Activated CD4-positive, alpha-beta T cell treated with anti-CD3 and anti-CD28 coated beads for 4 hours (primary cell): ENCODE results near the gene CCL22.

Source experiments
- DNase-seq, 2 donors: peaks; one replicate each; pipeline ENCODE4 v3.0.0-alpha.2; 2020

Gene CCL22

DNA sequence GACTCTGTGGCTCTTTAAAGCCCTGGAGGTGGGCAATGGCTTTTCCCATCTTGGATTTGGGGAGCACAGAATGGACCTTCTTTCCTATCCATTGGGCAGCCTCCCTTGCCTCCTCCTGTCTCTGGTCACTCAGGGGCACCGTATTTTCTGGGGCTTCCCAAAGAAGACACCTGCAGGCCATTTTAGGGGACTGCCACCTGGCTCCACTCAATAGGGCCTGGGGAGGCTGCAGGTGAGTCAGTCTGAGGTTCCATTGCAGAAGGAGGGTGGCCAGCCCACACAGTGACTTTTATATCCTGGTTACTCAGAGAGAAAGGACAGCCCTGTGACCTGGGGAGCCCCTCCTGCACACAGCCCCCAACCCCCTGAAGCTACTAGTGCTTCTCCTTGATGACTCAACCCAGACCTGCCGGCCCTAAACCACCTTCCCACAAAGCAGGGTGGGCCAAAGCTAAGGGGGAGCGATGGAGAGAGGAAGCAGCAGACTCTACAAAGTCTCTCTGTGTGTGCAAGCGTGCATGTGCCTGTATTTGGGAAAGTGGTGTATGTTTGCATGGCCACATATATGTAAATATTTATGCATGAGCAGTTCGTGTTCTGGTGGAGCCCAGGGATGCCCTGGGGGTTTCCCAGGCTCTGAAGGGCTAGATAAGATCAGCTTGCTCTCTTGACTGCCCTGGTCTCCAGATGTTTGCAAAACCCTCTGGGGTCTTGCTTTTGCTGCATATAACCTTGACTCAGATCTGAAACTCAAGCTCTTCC, 18.7 kb downstream of the CCL22 start:
- no peak for DNase-seq

DNA sequence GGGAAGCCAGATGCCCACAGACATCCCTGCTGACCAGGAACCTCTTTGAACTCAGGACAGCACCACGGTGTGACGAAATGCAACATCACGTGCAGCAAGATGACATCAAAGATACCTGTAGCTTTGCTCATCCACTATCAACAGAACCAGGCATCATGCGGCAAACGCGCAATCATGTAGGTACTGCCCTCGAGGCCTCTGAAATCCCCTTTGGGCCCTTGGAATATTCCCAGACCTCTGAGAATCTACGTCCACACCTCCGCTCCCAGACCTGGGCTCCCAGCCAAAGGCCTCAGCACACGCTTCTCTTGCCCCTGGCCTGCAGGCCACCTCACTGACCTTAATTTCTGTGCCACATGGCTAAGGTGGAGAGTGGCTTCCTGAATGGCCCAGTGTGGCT, 21.0 kb downstream of the CCL22 start:
- no peak for DNase-seq

DNA sequence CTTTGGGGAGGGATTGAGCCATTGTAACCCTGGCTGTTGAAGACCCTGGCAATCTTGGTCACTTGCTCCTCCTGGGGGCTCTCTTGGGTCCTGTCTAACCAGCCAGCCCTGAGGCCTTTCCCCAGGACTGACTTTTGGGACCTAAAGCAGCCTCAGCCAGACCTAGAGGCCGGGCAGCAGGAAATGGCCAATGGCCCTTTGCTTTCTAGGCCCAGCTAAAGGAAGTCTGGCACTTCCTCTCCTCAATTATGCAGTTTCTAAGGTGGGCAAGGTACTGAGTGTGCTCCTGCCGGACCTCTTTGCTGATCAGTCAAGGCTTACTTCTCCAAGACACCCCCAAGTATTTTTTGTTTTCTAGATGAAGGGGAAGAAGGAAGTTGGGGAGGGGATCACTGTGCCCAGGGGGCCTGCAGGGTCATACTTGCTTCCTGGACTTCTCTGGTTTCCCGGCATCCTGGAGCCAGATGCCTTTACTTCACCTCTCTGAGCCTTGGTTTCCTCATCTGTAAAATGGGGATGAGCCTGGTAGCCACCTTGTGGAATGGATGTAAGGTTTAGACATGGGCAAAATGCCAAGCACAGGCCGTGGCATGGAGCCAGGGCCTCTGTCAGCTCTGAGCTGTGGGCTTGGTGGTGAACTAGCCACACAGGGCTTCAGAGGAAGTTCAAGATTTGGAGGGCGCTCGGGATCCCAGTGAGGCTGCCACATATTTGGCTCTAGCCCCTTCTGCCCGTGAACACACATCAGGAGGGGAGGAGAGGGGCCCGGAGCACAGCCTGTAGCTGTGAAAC, 22.3 kb downstream of the CCL22 start:
- DNase-seq = no peak

DNA sequence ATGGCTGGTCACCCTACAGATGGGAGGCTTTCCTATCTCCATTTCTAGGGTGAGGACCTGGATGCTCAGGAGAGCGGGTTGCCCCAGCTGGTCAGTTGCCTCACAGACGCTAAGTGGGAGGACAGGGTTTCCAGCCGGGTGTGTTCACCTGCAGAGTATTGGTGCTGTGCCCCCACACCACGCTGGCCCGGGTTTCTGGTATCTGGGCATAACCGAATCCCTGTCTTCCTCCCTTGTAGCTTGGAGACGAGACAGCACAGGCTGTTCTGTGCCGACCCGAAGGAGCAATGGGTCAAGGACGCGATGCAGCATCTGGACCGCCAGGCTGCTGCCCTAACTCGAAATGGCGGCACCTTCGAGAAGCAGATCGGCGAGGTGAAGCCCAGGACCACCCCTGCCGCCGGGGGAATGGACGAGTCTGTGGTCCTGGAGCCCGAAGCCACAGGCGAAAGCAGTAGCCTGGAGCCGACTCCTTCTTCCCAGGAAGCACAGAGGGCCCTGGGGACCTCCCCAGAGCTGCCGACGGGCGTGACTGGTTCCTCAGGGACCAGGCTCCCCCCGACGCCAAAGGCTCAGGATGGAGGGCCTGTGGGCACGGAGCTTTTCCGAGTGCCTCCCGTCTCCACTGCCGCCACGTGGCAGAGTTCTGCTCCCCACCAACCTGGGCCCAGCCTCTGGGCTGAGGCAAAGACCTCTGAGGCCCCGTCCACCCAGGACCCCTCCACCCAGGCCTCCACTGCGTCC, 23.4 kb downstream of the CCL22 start:
- DNase-seq = no peak

DNA sequence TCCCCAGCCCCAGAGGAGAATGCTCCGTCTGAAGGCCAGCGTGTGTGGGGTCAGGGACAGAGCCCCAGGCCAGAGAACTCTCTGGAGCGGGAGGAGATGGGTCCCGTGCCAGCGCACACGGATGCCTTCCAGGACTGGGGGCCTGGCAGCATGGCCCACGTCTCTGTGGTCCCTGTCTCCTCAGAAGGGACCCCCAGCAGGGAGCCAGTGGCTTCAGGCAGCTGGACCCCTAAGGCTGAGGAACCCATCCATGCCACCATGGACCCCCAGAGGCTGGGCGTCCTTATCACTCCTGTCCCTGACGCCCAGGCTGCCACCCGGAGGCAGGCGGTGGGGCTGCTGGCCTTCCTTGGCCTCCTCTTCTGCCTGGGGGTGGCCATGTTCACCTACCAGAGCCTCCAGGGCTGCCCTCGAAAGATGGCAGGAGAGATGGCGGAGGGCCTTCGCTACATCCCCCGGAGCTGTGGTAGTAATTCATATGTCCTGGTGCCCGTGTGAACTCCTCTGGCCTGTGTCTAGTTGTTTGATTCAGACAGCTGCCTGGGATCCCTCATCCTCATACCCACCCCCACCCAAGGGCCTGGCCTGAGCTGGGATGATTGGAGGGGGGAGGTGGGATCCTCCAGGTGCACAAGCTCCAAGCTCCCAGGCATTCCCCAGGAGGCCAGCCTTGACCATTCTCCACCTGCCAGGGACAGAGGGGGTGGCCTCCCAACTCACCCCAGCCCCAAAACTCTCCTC, 24.1 kb downstream of the CCL22 start:
- DNase-seq = no peak

DNA sequence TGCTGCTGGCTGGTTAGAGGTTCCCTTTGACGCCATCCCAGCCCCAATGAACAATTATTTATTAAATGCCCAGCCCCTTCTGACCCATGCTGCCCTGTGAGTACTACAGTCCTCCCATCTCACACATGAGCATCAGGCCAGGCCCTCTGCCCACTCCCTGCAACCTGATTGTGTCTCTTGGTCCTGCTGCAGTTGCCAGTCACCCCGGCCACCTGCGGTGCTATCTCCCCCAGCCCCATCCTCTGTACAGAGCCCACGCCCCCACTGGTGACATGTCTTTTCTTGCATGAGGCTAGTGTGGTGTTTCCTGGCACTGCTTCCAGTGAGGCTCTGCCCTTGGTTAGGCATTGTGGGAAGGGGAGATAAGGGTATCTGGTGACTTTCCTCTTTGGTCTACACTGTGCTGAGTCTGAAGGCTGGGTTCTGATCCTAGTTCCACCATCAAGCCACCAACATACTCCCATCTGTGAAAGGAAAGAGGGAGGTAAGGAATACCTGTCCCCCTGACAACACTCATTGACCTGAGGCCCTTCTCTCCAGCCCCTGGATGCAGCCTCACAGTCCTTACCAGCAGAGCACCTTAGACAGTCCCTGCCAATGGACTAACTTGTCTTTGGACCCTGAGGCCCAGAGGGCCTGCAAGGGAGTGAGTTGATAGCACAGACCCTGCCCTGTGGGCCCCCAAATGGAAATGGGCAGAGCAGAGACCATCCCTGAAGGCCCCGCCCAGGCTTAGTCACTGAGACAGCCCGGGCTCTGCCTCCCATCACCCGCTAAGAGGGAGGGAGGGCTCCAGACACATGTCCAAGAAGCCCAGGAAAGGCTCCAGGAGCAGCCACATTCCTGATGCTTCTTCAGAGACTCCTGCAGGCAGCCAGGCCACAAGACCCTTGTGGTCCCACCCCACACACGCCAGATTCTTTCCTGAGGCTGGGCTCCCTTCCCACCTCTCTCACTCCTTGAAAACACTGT, 25.0 kb downstream of the CCL22 start:
- no peak for DNase-seq

DNA sequence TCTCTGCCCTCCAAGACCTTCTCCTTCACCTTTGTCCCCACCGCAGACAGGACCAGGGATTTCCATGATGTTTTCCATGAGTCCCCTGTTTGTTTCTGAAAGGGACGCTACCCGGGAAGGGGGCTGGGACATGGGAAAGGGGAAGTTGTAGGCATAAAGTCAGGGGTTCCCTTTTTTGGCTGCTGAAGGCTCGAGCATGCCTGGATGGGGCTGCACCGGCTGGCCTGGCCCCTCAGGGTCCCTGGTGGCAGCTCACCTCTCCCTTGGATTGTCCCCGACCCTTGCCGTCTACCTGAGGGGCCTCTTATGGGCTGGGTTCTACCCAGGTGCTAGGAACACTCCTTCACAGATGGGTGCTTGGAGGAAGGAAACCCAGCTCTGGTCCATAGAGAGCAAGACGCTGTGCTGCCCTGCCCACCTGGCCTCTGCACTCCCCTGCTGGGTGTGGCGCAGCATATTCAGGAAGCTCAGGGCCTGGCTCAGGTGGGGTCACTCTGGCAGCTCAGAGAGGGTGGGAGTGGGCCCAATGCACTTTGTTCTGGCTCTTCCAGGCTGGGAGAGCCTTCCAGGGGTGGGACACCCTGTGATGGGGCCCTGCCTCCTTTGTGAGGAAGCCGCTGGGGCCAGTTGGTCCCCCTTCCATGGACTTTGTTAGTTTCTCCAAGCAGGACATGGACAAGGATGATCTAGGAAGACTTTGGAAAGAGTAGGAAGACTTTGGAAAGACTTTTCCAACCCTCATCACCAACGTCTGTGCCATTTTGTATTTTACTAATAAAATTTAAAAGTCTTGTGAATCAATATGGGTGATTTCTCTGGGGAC, 25.9 kb downstream of the CCL22 start:
- DNase-seq = no peak

DNA sequence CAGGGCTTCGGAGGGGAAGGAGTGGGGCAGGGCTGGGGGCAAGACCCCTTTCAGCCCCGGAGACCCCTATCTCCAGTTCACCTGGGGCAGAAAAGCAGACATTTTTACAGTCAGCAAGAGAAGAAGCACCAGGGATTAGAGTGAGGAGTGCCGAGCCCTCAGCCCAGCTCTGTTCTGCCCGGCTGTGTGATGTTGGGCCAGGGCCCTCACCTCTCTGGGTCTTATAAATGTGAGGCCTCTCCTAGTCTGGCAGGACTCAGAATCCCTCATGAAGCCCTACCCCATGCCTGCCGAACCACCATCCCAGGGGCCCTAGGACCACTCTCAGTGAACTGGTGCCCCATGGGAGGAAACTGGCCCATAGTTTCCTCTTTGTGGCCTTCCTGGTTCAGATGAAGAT, 26.5 kb downstream of the CCL22 start:
- DNase-seq = no peak

DNA sequence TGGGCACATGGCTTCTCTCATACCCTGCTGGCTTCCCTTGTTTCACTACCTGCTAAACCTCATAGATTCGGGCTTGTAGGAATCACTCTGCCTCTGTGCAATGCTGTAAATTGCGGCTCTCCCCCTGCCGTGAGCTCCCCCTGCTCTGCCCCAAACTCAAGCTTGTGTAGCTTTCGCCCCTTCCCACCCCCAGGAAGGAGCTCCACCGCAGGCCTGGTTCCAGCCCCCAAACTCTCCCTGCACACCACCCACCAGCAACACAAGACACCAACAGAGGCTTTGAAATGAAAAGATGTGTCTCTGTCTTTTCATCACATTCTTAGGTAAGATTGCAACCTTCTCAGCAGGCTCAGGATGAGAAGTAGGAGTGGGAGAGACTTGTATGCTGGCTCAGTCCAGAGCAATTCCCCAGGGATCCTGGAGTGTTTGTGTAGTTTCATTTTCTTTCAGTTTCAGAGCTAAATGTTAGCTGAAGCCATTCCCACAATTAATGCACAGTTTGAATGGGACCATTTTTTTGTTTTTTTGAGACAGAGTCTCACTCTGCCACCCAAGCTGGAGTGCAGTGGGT, 27.9 kb downstream of the CCL22 start:
- no peak for DNase-seq

DNA sequence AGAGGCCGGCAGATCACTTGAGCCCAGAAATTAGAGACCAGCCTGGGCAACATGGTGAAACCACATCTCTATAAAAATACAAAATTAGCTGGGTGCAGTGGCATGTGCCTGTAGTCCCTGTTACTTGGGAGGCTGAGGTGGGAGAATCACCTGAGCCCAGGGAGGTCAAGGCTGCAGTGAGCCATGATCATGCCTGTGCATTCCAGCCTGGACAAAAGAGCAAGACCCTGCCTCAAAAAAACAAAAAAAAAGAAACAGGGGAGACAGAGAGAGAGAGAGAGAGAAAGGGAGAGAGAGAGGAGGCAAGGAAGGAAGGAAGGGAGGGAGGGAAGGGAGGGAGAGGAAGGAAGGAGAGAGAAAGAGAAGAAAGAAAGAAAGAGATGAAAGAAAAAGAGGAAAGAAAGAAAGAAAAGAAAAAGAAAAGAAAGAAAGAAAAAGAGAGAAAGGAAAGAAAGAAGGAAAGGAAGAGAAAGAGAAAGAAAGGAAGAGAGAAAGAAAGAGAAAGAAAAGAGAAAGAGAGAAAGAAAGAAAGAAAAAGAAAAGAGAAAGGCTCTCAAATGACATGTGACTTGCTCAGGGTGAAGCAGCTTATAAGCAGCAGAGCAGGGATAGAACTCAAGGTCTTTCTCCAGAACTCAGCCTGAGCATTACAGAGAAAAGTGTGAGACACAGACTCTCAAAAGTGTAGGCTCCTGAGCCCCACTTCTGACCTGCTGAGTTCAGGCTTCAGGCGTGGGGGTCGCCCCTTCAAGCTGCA, 29.2 kb downstream of the CCL22 start:
- no peak for DNase-seq

DNA sequence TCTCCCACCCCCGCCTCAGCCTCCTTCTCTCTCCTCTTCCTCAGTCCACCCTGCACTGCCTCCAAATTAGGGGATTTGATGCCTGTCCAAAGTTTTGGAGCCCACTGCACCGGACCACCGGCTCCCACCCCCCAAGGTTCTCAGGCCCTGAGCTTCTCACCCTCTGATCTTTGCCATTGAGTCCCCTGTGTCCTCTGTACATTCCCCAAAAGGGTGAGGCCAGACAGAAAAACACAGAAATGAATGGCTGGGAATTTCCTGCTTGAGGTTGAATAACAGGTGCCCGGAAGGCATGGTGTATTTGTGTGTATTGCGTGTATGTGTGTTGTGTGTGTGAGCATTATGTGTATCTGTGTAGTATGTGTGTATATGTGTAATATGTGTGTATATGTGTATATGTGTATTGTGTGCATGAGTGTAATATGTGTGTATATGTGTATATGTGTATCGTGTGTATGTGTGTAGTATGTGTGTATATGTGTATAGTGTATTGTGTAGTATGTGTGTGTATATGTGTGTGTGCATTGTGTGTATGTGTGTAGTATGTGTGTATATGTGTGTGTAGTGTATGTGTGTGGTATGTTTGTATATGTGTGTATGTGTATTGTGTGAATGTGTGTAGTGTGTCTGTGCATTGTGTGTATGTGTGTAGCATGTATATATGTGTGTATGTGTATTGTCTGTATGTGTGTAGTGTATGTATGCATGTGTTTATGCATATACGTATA, 29.9 kb downstream of the CCL22 start:
- no peak for DNase-seq

DNA sequence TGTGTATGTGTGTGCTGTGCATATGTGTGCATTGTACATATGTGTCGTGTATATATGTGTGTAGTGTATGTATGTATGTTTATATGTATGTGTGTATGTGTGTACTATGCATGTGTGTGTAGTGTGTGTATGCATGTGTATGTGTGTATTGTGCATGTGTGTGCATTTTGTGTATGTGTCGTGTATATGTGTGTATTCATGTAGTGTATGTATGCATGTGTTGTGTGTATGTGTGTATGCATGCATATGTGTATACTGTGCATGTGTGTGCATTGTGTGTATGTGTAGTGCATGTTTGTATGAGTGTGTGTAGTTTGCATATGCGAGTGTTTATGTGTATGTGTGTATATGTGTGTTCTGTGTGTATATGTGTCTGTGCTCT, 30.5 kb downstream of the CCL22 start:
- no peak for DNase-seq

DNA sequence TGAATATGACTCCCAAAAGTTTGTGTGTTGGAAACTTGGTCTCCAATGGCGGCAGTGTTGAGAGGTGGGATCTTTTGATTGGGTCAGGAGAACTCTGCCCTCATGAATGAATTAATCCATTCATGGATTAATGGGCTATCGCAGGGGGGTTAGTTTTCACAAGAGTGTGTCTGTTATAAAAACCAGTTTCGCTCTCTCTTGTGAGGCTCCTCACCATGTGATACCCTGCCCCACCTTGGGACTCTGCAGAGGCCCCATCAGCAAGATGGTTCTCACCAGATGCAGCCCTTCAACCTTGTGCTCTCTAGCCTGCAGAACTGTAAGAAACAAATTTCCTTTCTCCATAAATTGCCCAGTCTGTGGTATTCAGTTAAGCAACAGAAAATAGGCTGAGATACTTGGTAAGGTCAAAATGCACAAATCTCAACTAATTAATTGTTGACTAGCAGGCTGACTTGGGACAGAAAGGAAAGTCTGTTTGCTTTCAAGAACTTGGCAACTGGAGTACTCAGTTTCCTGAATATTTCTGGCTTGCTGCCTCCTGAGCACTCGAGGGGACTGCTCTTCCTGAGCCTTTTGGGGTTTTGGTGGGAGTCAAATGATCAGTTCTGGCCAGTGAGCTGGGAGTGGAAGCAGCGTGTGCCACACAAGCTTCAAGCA, 32.2 kb downstream of the CCL22 start:
- DNase-seq = no peak

DNA sequence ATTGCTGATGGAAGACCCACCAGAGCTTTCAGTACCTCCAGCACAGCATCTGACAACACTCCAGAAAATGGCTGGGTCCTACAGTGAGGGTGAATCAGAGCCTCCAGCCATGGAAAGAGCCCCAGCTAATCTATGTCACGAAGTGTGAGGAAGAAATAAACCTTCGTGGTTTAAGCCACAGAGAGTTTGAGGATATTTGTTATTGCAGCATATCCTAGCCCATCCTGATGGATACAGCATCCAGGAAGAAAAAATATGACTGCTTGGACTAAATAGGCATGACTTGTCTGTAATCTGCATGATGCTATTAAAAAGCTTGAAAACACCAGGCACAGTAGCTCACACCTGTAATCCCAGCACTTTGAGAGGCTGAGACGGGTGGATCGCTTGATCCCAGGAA, 32.7 kb downstream of the CCL22 start:
- no peak for DNase-seq

DNA sequence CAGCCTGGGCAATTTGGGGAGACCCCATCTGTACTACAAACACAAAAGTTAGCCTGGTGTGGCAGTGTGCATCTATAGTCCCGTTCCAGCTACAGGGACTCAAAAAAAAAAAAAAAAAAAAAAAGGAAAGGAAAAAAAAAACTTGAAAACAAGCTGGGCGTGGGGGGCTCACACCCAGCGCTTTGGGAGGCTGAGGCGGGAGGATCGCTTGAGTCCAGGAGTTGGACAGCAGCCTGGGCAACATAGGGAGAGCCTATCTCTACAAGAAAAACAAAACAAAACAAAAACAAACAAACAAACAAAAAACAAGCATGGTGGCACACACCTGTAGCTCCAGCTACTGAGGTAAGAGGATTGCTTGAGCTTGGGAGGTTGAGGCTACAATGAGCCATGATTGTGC, 33.1 kb downstream of the CCL22 start:
- DNase-seq = no peak

DNA sequence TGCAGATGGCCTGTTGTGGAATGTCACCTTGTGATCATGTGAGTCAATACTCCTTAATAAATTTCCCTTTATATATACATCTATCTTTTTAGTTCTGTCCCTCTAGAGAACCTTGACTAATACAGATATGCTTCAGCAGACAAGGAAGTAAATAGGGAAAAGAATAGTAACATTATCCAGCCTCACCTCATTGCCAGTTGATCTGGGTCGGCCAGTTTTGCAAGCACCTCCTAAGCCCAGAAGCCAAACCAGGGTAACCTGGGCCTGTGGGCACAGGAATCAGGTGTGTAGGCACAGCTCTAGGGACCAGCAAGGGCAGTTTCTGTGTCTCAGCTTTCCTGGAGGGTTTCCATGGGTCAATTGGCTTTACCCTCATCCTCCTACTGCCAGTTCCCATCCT, 34.1 kb downstream of the CCL22 start:
- DNase-seq = no peak

DNA sequence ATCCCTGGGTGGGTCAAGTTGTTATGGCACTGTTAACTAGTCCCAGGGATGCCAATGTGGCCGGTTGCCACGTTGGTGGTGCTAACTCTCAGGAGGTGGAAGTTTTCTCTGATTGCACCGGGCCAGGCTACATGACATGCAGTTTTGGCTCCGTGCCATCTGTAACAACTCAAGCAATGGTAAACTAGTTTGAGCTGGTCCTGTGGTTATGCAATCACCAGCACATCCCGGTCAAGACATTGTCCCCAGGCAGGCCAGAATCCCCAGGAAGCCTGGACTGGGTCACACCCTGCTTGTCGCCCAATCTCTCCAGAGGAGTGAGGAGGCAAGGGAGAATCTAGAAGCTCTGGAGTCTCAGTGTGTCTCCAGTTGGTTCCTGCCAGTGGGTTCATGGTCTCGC, 35.9 kb downstream of the CCL22 start:
- DNase-seq = no peak

DNA sequence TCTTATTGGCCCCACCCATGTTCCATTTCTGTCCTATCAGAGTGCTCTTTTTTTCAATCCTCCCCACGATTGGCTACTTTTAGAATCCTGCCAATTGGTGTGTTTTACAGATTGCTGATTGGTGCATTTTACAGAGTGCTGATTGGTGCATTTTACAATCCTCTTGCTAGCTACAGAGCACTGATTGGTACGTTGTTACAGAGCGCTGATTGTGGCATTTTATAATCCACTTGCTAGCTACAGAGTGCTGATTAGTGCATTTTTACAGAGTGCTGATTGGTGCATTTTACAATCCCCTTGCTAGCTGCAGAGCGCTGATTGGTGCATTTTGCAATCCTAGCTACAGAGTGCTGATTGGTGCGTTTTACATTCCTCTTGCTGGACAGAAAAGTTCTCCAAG, 36.4 kb downstream of the CCL22 start:
- DNase-seq = no peak

DNA sequence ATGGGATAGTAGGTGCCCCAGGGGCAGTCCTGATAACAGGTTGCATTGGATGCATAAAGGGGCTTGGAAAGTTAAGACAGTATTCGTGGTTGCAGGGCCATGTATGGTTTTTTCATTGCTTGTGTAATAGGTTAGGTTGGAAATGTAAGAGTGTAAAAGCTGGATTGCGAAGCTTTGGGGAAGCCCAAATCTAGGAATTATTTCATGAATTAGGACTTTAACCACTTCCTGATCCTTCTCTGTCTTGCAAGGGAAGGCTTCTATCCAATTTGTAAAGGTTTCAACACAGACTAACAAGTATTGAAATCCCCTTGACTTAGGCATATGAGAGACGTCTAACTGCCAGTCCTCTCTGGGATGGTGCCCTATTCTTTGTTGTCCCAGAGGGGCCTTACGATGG, 38.2 kb downstream of the CCL22 start:
- DNase-seq = no peak
